ENCODE measurements around the gene GCNT2.
"Not testable (repeated sequence)": the region's sequence is repeated elsewhere in the genome, so short reads cannot be mapped to it uniquely, and the experiment has no call there.

Gene GCNT2

DNA sequence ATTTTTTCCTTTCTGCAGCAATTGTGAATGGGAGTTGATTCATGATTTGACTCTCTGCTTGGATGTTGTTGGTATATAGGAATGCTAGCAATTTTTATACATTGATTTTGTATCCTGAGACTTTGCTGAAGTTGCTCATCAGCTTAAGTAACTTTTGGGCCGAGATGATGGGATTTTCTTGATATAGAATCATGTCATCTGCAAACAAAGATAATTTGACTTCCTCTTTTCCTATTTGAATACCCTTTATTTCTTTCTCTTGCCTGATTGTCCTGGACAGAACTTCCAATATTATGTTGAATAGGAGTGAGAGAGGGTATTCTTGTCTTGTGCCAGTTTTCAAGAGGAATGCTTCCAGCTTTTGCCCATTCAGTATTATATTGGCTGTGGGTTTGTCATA is 144.4 kb downstream of the GCNT2 start:
- not testable (repeated sequence) for DNase-seq

- DNase-seq, result no peak
Measured at GRCh38 chr6:10668126-10668917, 147.2 kb downstream of the GCNT2 start.

DNA sequence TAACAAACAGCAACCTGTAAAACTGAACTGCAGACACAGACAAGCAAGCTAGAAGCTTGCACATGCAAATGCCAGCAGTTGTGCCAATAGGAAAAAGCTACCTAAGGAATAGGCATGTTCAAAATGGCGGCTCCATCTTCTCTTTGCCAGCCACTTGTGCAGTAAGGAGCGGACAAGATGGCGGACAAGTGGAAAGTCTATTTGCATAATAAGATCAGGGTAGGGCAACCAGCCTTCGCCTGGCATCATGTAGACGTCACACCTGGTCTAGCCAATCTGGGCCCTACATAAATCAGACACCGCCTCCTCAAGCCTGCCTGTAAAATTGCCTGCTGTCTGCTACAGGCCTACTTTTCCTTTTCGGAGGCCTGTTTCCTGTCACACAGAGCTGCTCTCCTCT is 155.3 kb downstream of the GCNT2 start:
- DNase-seq, result no peak

DNA sequence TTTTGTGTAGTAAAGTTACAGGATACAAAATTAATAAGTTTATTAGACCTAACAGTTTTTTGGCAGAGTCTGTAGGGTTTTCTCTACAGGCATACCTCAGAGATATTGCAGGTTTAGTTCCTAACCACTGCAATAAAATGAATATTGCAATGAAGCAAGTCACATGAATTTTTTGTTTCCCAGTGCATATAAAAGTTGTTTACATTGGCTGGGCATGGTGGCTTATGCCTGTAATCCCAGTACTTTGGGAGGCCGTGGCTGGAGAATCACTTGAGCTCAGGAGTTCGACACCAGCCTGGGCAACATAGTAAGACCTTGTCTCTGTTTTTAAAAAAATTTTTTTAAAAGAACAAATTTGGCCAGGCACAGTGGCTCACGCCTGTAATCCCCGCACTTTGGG is 157.3 kb downstream of the GCNT2 start:
- no peak for DNase-seq
